A549 (cell line): ENCODE results near the gene LAMA3. TPM values are rescaled to one million over a fixed set of nuclear protein-coding genes. Genes with fewer than 3 reads are reported as not detected.

ENCODE experiments used
- ATAC-seq, 2 experiments: fragments of 200-7000 bp in 1 of 2; fragments of >200 bp in 1 of 2; cut with Nextera tagmentation in 1 of 2; cut with Tn5 transposase in 1 of 2; 3 replicates each; pipeline versions ENCODE4 v1.8.0 to v1.9.1; 2018 to 2020; ENCODE audit warnings: mild to moderate bottlenecking in 1 of 2, moderate library complexity in 1 of 2
- CTCF ChIA-PET: fragments of 300-600 bp; sonication (Branson Sonifier 250); formaldehyde crosslinking; extraction: SDS; loops from one replicate; lab custom pipeline; 2021; ENCODE audit warnings: antibody characterized with exemption, inconsistent platforms; lab: Yijun Ruan, JAX
- POLR2A ChIA-PET: fragments of 350-600 bp; formaldehyde crosslinking; extraction: SDS; loops from one replicate; lab custom pipeline; 2021; ENCODE audit warnings: antibody characterized with exemption, inconsistent platforms; lab: Yijun Ruan, JAX
- DNase-seq, 2 experiments: peaks; one replicate each; pipeline versions ENCODE4 v3.0.0 to v3.0.0-alpha.2; 2011 to 2016; ENCODE audit warnings: low read depth in 1 of 2, low spot score in 1 of 2
- FAIRE-seq: peaks from 2 replicates; lab custom pipeline; 2011; peaks lifted over from hg19 to GRCh38; lab: Jason Lieb, UNC
- H3K27ac ChIP-seq, 2 experiments: fragments of >200 bp; sonication (Bioruptor Twin); formaldehyde crosslinking; 3 replicates each; pipeline ENCODE4 v1.5.1; 2016 to 2017
- H3K4me1 ChIP-seq: fragments of >200 bp; sonication (Bioruptor Twin); formaldehyde crosslinking; 3 replicates; pipeline ENCODE4 v1.6.1; 2016
- H3K4me2 ChIP-seq: fragments of >200 bp; sonication (Bioruptor Twin); formaldehyde crosslinking; 3 replicates; pipeline ENCODE4 v1.6.1; 2016
- H3K4me3 ChIP-seq: fragments of >200 bp; sonication (Bioruptor Twin); formaldehyde crosslinking; 3 replicates; pipeline ENCODE4 v1.5.1; 2016
- H3K9me3 ChIP-seq: fragments of >200 bp; sonication (Bioruptor Twin); formaldehyde crosslinking; 3 replicates; pipeline ENCODE4 v1.6.1; 2016
- BHLHE40 ChIP-seq: IDR thresholded peaks from 2 replicates; pipeline ENCODE4 v1.6.1; 2012; ENCODE audit warnings: low read depth, low read length, inconsistent platforms
- CBX2 ChIP-seq: fragments of 200-600 bp; sonication (generic); IDR thresholded peaks from 2 replicates; pipeline ENCODE4 v1.6.1; 2016; ENCODE audit warnings: low read depth, mild to moderate bottlenecking, borderline replicate concordance
- CEBPB ChIP-seq, 2 experiments: fragments of >200 bp in 1 of 2; sonication (Bioruptor Twin) in 1 of 2; formaldehyde crosslinking in 1 of 2; IDR thresholded peaks; 2 replicates each; pipeline ENCODE4 v1.6.1; 2012 to 2016
- EHF ChIP-seq: fragments of 250-450 bp; sonication (Bioruptor Pico); IDR thresholded peaks from 2 replicates; pipeline ENCODE4 v1.5.0; 2020; ENCODE audit warnings: mild to moderate bottlenecking
- FOSL2 ChIP-seq, 2 experiments: fragments of 450-650 bp in 1 of 2; fragments of >200 bp in 1 of 2; sonication (Bioruptor Twin) in 1 of 2; formaldehyde crosslinking; IDR thresholded peaks; 2 replicates each; pipeline versions ENCODE4 v1.5.0 to v1.6.1; 2016 to 2020; ENCODE audit warnings: mild to moderate bottlenecking in 1 of 2, moderate library complexity in 1 of 2
- FOXS1 ChIP-seq: fragments of 250-450 bp; sonication (Bioruptor Pico); IDR thresholded peaks from 2 replicates; pipeline ENCODE4 v1.5.0; 2020; ENCODE audit warnings: mild to moderate bottlenecking, moderate library complexity
- GATA3 ChIP-seq: IDR thresholded peaks from 2 replicates; pipeline ENCODE4 v1.6.1; 2012; ENCODE audit warnings: borderline replicate concordance
- JUN ChIP-seq, 2 experiments: fragments of >200 bp; sonication (Bioruptor Twin); formaldehyde crosslinking; IDR thresholded peaks; 2 replicates in 1 of 2; 3 replicates in 1 of 2; pipeline ENCODE4 v1.6.1; 2016 to 2017
- JUNB ChIP-seq: fragments of >200 bp; sonication (Bioruptor Twin); formaldehyde crosslinking; IDR thresholded peaks from 2 replicates; pipeline ENCODE4 v1.6.1; 2016
- KDM1A ChIP-seq: fragments of 200-600 bp; sonication (generic); IDR thresholded peaks from 2 replicates; pipeline ENCODE4 v1.6.1; 2016; ENCODE audit warnings: low read depth, mild to moderate bottlenecking
- MAFK ChIP-seq: fragments of 450-650 bp; IDR thresholded peaks from 2 replicates; pipeline ENCODE4 v1.6.1; 2014; ENCODE audit not compliant: partially characterized antibody
- PBX3 ChIP-seq: IDR thresholded peaks from 2 replicates; pipeline ENCODE4 v1.6.1; 2012
- RAD21 ChIP-seq, 2 experiments: fragments of >200 bp in 1 of 2; sonication (Bioruptor Twin) in 1 of 2; formaldehyde crosslinking in 1 of 2; IDR thresholded peaks in 1 of 2; conservative IDR thresholded peaks in 1 of 2; 2 replicates in 1 of 2; 3 replicates in 1 of 2; pipeline ENCODE4 v1.6.1; 2012 to 2018; ENCODE audit warnings: inconsistent platforms in 1 of 2
- RARB ChIP-seq: fragments of 250-450 bp; sonication (Bioruptor Pico); IDR thresholded peaks from 2 replicates; pipeline ENCODE4 v1.8.0; 2021; ENCODE audit warnings: mild to moderate bottlenecking, moderate library complexity
- RFX5 ChIP-seq: fragments of 450-650 bp; IDR thresholded peaks from 2 replicates; pipeline ENCODE4 v1.7.1; 2014; ENCODE audit warnings: antibody characterized with exemption, mild to moderate bottlenecking, moderate library complexity
- ZNF302 ChIP-seq: fragments of 250-450 bp; sonication (Bioruptor Pico); IDR thresholded peaks from 2 replicates; pipeline ENCODE4 v1.9.0; 2021; ENCODE audit warnings: inconsistent platforms, mild to moderate bottlenecking, moderate library complexity
- WGBS: methylation state at CpG from one replicate; pipeline ENCODE4 v1.1.6; 2017; ENCODE audit errors: missing lambda C conversion rate; 5-methylcytosine and 5-hydroxymethylcytosine counted together
- polyA plus RNA-seq, 4 experiments: library from polyadenylated mRNA; depleted of rRNA in 3 of 4; stranded (reverse); fragments of >200 nt; fragmentation: RNase III in 1 of 4; extraction: RNeasy Plus Mini Kit Qiagen cat#74134 plus additional on column Dnase treatment in 1 of 4; gene quantifications; 2 replicates in 3 of 4; 3 replicates in 1 of 4; pipeline ENCODE4 v1.2.3, GENCODE V29; 2011 to 2017
- TF ChIP-seq, protein P1 (sequence below): IDR thresholded peaks from 2 replicates; pipeline ENCODE4 v1.6.1; 2012
- TF ChIP-seq, protein P2 (sequence below): fragments of >200 bp; sonication (Bioruptor Twin); formaldehyde crosslinking; IDR thresholded peaks from 3 replicates; pipeline ENCODE4 v1.5.1; 2016
- TF ChIP-seq, protein P3 (sequence below): fragments of 200-600 bp; sonication (generic); IDR thresholded peaks from 2 replicates; pipeline ENCODE4 v1.6.1; 2016; ENCODE audit warnings: antibody characterized with exemption, mild to moderate bottlenecking, moderate library complexity

LAMA3 gene
- polyA plus RNA-seq, 2 of the 4 experiments (the other 2 are of a cell fraction), result 18.2 to 31.0 TPM

GRCh38 chr18:23710068-23710527 lies 20.8 kb downstream of the LAMA3 start:
- FAIRE-seq, result no peak
- ChIA-PET CTCF (interaction anchor here (1.0 to 2.1 kb wide), 4 partner anchors 81 to 1601 kb away, joined by 3 to 7 read pairs (median 5); no protein-coding TSS in a partner anchor), POLR2A (no interaction called here)
- no peak for ATAC-seq
- 75% methylated on average over 17 of the region's 17 CpGs for WGBS
- Histone ChIP-seq H3K27ac (peak overlapping the region; percentile 61 to 68; a peak in 5 of 6 replicates), H3K4me2 (peak overlapping the region; percentile 61), H3K4me3 (no peak overlapping the region), H3K9me3 (peaks cover 8% of the 10 kb centered on the region; the same call in 2 of the 3 replicates), H3K4me1 (peaks cover 30% of the 10 kb centered on the region)
- TF ChIP-seq FOXS1 (CRISPR knock-in tag), result no peak
- no peak for TF ChIP-seq JUN (IDR thresholded peaks at IDR 0.05)
- TF ChIP-seq FOSL2 (IDR thresholded peaks at IDR 0.05), result no peak
- peak; percentile 21; the same call in 1 of the 2 replicates for TF ChIP-seq FOSL2 (CRISPR knock-in tag; IDR thresholded peaks at IDR 0.05)
- TF ChIP-seq, protein P1, sequence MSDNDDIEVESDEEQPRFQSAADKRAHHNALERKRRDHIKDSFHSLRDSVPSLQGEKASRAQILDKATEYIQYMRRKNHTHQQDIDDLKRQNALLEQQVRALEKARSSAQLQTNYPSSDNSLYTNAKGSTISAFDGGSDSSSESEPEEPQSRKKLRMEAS, result 0 out of 2 replicates have a peak, but pooled peaks have one; percentile 38
- DNase-seq, result peak in 1 of 2 experiments; percentile 65

DNA sequence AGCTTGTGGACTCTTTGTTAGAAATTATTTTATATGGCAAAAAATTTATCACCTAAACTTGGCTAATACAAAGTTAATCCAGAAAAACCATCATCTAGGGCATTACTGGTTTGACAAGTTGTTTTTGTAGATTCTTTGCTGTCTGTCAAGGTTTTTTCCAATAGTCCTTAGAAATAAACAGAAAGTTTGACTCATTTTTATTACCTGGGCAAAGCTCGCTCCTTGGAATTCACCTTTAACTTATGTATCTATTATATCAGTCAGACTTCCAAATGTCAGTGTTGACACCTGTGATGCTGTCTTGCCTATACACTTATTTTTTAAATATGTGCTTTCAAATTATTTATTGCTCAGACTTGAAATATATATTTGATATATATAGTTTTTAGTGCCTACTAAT lies 21.7 kb downstream of the LAMA3 start:
- Histone ChIP-seq H3K4me1 (peaks cover 36% of the 10 kb centered on the region), H3K4me3 (no peak overlapping the region)
- DNase-seq (no peak), ATAC-seq (no peak)
- no peak for TF ChIP-seq MAFK
- no peak for TF ChIP-seq EHF
- no peak for TF ChIP-seq JUN (IDR thresholded peaks at IDR 0.05)
- TF ChIP-seq, protein P2, sequence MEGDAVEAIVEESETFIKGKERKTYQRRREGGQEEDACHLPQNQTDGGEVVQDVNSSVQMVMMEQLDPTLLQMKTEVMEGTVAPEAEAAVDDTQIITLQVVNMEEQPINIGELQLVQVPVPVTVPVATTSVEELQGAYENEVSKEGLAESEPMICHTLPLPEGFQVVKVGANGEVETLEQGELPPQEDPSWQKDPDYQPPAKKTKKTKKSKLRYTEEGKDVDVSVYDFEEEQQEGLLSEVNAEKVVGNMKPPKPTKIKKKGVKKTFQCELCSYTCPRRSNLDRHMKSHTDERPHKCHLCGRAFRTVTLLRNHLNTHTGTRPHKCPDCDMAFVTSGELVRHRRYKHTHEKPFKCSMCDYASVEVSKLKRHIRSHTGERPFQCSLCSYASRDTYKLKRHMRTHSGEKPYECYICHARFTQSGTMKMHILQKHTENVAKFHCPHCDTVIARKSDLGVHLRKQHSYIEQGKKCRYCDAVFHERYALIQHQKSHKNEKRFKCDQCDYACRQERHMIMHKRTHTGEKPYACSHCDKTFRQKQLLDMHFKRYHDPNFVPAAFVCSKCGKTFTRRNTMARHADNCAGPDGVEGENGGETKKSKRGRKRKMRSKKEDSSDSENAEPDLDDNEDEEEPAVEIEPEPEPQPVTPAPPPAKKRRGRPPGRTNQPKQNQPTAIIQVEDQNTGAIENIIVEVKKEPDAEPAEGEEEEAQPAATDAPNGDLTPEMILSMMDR, result no peak
- TF ChIP-seq, protein P3, sequence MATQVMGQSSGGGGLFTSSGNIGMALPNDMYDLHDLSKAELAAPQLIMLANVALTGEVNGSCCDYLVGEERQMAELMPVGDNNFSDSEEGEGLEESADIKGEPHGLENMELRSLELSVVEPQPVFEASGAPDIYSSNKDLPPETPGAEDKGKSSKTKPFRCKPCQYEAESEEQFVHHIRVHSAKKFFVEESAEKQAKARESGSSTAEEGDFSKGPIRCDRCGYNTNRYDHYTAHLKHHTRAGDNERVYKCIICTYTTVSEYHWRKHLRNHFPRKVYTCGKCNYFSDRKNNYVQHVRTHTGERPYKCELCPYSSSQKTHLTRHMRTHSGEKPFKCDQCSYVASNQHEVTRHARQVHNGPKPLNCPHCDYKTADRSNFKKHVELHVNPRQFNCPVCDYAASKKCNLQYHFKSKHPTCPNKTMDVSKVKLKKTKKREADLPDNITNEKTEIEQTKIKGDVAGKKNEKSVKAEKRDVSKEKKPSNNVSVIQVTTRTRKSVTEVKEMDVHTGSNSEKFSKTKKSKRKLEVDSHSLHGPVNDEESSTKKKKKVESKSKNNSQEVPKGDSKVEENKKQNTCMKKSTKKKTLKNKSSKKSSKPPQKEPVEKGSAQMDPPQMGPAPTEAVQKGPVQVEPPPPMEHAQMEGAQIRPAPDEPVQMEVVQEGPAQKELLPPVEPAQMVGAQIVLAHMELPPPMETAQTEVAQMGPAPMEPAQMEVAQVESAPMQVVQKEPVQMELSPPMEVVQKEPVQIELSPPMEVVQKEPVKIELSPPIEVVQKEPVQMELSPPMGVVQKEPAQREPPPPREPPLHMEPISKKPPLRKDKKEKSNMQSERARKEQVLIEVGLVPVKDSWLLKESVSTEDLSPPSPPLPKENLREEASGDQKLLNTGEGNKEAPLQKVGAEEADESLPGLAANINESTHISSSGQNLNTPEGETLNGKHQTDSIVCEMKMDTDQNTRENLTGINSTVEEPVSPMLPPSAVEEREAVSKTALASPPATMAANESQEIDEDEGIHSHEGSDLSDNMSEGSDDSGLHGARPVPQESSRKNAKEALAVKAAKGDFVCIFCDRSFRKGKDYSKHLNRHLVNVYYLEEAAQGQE, result no peak
- no peak for TF ChIP-seq RAD21 (conservative IDR thresholded peaks at IDR 0.05 in 1 of 2, IDR thresholded peaks at IDR 0.05 in 1 of 2)
- TF ChIP-seq ZNF302 (CRISPR knock-in tag), result no peak
- no peak for TF ChIP-seq RARB (CRISPR knock-in tag)
- no peak for TF ChIP-seq CEBPB (IDR thresholded peaks at IDR 0.05)
- no peak for TF ChIP-seq CBX2
- TF ChIP-seq GATA3, result no peak
- no peak for TF ChIP-seq BHLHE40
- no peak for TF ChIP-seq KDM1A
- TF ChIP-seq JUNB, result no peak
- no peak for TF ChIP-seq RFX5
- no peak for TF ChIP-seq PBX3
- TF ChIP-seq, all 56 proteins: peak for 0
- H3K27ac ChIP-seq, result peak overlapping the region; percentile 24 to 61; a peak in 5 of 6 replicates
- H3K4me2 ChIP-seq, result peak overlapping the region; percentile 61
- POLR2A ChIA-PET, result no interaction called here
- no peak for FAIRE-seq
- CTCF ChIA-PET, result interaction anchor here (0.6 to 2.1 kb wide), 6 partner anchors 7 to 1602 kb away, joined by 3 to 10 read pairs (median 5); partner anchors contain the start of gene LAMA3
- WGBS, result 73% methylated on average over 1 of the region's 1 CpG
- H3K9me3 ChIP-seq, result peaks cover 8% of the 10 kb centered on the region; the same call in 2 of the 3 replicates
